CD4-positive, alpha-beta T cell treated with Interleukin-4 for 1 hour (primary cell): Measurements from ENCODE around the gene SLC24A5.

Experiments used
- DNase-seq, 2 donors: peaks; one replicate each; pipeline ENCODE4 v3.0.0-alpha.2; 2020 to 2022

Gene SLC24A5

GRCh38 chr15:48191574-48192225 lies 70.9 kb downstream of the SLC24A5 start, which contains the start of gene CTXN2:
Gene CTXN2, plus strand, starts transcription at chr15:48191665. Its CDS starts 9,636 bp downstream, at chr15:48201301.
- DNase-seq: no peak
